Activated gamma-delta T cell treated with anti-CD3 and anti-CD28 coated beads, Interleukin-2, amount 50 U/mL, for 16 hours (primary cell): ENCODE measurements around the gene HPCAL4.

Experiments used
- DNase-seq: peaks from one replicate; pipeline ENCODE4 v3.0.0-alpha.2; 2020; ENCODE audit warnings: low read depth

Gene HPCAL4

GRCh38 chr1:39676948-39677548 is 14.2 kb downstream of the HPCAL4 start:
- DNase-seq: no peak

- no peak for DNase-seq
Measured at GRCh38 chr1:39675220-39675619, 16.0 kb downstream of the HPCAL4 start.

GRCh38 chr1:39673215-39673614 is 18.0 kb downstream of the HPCAL4 start:
- no peak for DNase-seq

GRCh38 chr1:39672551-39672947 is 18.7 kb downstream of the HPCAL4 start:
- no peak for DNase-seq

- no peak for DNase-seq
Measured at GRCh38 chr1:39671793-39672550, 19.3 kb downstream of the HPCAL4 start, which contains the start of gene NT5C1A. NT5C1A (minus strand) TSS chr1:39672107; CDS start chr1:39672038, 69 bp downstream.

GRCh38 chr1:39671433-39671792 is 19.8 kb downstream of the HPCAL4 start:
- no peak for DNase-seq

- no peak for DNase-seq
Measured at GRCh38 chr1:39670689-39671088, 20.5 kb downstream of the HPCAL4 start.

GRCh38 chr1:39668894-39669293 is 22.3 kb downstream of the HPCAL4 start:
- no peak for DNase-seq

- no peak for DNase-seq
Measured at GRCh38 chr1:39668111-39668510, 23.1 kb downstream of the HPCAL4 start.

- DNase-seq: no peak
Measured at GRCh38 chr1:39666772-39667171, 24.5 kb downstream of the HPCAL4 start.

- no peak for DNase-seq
Measured at GRCh38 chr1:39663559-39663958, 27.7 kb downstream of the HPCAL4 start.

GRCh38 chr1:39662861-39663260 is 28.4 kb downstream of the HPCAL4 start:
- DNase-seq: no peak

- DNase-seq: no peak
Measured at GRCh38 chr1:39659538-39659937, 31.7 kb downstream of the HPCAL4 start.

GRCh38 chr1:39659110-39659509 is 32.1 kb downstream of the HPCAL4 start:
- no peak for DNase-seq

GRCh38 chr1:39657923-39658485 is 33.2 kb downstream of the HPCAL4 start:
- peak; percentile 33 for DNase-seq

- no peak for DNase-seq
Measured at GRCh38 chr1:39657402-39657801, 33.8 kb downstream of the HPCAL4 start.

GRCh38 chr1:39656391-39656790 is 34.8 kb downstream of the HPCAL4 start:
- DNase-seq: no peak

GRCh38 chr1:39655578-39656268 is 35.5 kb downstream of the HPCAL4 start:
- no peak for DNase-seq

- no peak for DNase-seq
Measured at GRCh38 chr1:39654291-39654690, 36.9 kb downstream of the HPCAL4 start.

GRCh38 chr1:39653546-39654031 is 37.6 kb downstream of the HPCAL4 start:
- peak; percentile 62 for DNase-seq

GRCh38 chr1:39652554-39652953 is 38.7 kb downstream of the HPCAL4 start:
- DNase-seq: no peak

GRCh38 chr1:39652105-39652504 is 39.1 kb downstream of the HPCAL4 start:
- no peak for DNase-seq

GRCh38 chr1:39650431-39650830 is 40.8 kb downstream of the HPCAL4 start:
- DNase-seq: no peak
